GM18526 (cell line): ENCODE measurements around the gene HAPSTR1.

Source experiments
- POLR2A ChIP-seq: IDR thresholded peaks from 3 replicates; pipeline ENCODE4 v1.6.1; 2011; ENCODE audit not compliant: insufficient read length; ENCODE audit errors: extremely low read depth

HAPSTR1 gene

GRCh38 chr16:9091867-9092281 is 430 bp downstream of the HAPSTR1 start:
- TF ChIP-seq POLR2A = no peak

DNA sequence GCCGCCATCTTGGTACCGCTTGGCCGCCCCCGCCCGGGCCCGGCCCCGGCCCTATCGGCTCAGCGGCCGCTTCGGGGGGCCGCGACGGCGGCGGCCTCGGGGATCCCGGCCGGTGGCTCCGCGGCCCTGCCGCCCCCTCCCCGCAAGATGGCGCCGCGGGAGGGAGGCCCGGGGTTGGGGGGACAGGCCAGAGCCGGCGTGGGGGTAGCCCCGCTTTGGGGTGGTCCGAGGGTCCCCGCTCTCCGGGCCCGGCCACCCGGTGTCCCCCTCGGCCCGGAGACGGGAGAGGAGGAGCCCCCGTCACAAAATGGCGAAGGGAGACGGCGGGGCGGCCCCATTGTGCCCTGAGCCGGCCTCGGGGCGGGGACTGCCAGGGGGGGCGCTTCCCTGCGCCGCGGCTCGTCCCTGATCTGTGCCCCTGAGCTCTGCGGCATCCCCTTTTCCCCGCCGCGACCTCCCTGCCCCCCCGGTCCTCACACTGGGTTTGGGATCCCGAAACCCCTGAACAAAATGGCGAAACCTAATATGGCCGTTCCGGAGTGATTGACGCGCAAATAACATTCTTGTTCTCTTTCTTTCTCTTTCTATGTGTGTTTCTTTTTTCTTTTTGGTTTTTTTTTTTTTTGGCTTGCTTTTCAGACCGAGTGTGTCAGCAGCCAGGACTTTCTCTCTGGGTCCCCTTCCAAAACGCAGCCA is 986 bp downstream of the HAPSTR1 start:
- TF ChIP-seq POLR2A = peak; percentile 6

- TF ChIP-seq POLR2A = no peak
Observed at GRCh38 chr16:9092978-9093344, 1.5 kb downstream of the HAPSTR1 start.

DNA sequence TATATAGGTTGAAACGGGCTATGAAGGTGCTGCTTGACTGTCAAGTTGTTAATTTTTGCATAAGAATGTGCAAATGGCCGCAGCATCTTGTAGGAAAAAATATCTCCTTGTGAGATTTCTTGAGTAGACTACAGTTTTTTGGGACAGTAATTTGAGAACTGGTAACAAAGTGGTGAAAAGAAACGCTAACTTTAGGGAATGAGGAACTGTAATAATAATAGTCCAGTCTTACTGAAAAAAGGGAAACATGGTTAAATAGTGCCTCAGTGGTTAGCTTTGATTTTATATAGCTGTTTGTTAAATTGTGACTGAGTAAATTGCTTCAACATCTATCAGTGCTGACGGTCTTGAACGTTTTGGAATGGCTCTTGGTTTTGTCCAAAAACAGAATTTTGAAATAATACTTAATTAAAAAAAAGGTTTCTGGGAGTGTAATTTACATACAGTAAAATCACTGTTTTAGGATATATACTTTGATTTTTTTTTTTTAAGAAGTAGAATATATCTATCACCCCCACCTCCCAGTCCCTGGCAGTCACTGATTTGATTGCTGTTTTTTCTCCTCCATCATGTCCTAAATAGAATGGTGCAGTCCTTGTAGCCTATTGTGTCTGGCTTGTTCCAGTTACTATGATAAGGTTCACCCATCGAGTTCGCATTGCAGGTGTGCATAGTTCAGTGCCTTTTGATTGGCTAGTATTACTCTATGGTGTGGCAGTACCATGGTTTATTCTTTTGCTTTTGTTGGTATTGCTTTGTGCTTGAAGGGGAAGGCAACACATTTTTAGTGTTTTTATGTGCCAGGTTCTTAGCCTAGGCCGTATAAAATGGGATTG is 2.8 kb downstream of the HAPSTR1 start:
- no peak for TF ChIP-seq POLR2A

DNA sequence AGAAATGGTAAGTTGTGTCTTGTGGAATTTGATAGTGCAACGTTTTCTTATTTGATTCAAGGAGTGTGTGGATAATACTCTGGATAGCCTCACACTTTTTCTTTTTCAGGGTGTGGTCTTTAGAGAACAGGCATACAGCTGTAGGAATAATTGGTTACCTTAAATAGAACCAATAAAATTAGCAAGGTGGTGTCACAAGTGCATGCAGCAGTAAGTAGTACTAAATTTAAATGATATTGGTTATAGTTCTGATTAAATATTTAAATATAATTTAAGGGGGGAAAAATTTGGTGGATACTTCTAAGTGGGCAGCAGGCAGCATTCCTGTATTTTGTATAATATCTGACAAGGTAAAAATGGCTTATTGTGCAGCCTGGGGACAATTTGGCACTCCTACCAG is 3.7 kb downstream of the HAPSTR1 start:
- TF ChIP-seq POLR2A = no peak

DNA sequence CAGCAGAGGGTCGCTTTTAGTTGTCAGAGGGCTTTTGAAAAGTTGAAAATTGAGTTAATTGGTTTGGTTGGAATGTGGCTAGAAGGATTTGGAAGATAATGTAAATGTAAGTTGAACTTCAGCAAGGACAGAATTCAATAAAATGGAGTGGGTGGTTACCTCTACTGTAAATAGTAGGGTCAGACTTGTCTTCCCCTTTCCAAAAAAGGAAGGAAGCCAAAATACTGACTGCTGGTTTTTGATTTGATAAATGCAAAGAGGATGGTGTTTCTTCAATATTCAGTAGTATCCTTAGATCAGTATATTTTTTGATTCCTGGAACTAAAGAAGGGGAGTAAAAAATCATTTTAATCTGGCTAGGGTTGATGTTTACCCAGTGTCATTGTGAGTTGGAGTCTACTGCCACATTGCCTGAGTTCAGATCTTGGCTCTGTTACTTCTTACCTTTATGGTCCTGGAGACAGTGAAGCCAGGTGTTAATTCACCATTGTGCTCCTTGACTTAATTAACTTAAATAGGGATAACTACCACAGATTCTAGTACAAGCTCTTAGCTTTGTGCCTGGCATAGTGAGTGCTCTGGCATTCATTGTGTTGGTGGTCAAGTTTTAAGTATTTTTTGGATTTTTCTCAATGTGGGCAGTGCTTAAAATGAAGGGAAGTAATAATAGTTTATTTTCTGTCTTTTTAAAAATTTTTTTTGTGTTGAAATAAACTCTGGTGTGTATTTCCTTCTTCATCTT is 4.4 kb downstream of the HAPSTR1 start:
- TF ChIP-seq POLR2A = no peak

DNA sequence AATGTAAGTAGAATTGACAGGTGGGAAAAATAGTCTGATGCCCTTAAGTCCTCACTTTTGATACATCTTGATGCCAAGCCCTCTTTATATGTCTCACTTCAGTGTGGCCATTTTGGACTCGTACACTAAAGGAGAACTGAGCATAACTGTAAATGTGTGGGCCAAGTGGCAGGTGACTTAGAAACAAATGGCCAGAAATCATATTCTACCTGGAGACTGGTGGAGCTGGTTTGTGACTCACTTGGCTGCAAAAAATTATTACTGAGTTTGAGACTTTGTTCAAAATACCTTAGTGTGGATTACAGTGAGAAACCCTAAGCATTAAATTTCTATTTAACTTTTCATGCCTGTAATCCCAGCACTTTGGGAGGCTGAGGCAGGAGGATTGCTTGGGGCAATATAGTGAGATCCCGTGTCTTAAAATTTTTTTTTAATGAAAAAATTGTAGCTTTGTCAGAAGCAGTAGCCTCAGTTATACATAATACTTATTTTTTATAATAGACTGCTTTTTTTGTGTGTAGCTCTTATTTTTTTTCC is 5.0 kb downstream of the HAPSTR1 start:
- no peak for TF ChIP-seq POLR2A

GRCh38 chr16:9097266-9098219 is 6.1 kb downstream of the HAPSTR1 start:
- TF ChIP-seq POLR2A = no peak

- no peak for TF ChIP-seq POLR2A
Observed at GRCh38 chr16:9098377-9099090, 7.1 kb downstream of the HAPSTR1 start.

DNA sequence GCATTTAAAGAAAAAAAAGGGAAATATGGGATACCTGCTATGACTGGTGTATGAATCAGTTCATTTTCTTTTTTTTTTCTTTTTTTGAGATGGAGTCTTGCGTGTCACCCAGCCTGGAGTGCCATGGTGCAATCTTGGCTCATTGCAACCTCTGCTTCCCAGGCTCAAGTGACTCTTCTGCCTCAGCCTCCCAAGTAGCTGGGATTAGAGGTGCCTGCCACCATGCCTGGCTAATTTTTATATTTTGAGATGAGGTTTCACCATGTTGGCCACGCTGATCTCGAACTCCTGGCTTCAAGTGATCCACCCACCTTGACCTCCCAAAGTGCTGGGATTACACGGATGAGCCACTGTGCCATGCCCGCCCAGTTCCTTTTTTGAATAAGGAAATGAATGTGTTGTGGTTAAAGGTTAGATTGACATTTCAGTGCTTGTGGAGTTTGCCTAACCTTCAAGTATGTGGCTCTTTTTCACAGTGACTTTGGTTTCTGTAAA is 7.7 kb downstream of the HAPSTR1 start:
- no peak for TF ChIP-seq POLR2A

DNA sequence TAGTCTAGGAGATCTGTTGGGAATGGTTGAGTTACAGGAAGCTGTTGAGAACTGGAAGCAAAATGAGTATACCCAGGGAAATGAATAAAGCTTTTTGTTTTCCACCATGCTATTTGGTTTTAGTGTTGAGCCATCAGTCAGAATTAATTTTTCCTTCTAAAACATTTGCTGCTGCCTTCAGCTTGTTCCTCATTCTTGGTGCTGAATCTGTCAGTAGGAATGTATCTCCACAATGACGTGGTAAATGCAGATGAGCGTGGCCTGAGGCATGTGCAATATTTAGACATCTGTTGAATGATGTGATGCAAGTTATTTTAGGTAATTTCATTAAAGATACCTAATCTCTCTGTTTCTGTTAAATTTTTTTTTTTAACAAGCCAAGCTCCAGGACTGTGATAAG is 10.9 kb downstream of the HAPSTR1 start:
- no peak for TF ChIP-seq POLR2A

DNA sequence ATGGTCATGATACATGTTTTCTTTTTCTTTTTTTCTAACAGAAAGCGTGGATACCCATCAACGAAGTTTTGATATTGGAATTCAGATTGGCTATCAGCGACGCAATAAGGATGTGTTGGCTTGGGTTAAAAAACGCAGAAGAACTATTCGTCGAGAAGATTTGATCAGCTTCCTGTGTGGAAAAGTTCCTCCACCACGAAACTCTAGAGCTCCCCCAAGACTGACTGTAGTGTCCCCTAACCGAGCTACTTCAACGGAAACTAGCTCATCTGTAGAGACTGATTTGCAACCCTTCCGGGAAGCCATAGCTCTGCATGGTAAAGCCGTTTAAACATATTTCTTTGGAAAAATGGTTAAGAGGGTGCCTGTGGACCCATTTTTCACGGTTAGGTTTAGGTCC is 11.5 kb downstream of the HAPSTR1 start:
- TF ChIP-seq POLR2A = no peak

DNA sequence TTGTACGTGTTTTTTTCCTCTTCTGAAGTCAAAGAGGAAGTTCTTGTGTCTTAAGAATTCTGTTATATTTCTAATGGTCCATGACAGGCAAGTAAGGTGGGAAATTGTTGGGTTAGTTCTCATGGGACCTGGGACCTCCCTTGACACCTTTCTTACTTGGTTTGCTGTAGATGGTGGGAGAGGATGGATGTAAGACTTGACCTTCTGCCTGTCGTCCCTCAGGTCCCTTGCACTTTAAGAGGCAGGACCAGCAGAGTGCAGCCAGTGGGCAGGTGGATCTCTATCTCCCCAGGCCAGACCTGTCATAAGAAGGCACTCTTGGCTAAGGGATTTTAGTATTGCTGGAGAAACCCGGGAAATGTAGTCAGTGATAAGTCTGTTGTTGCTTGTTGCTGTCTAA is 12.1 kb downstream of the HAPSTR1 start:
- no peak for TF ChIP-seq POLR2A

- no peak for TF ChIP-seq POLR2A
Observed at GRCh38 chr16:9105189-9105588, 13.7 kb downstream of the HAPSTR1 start.
